GM19351 (cell line): ENCODE data around the gene GCN1.
A peak's percentile ranks its signal among the peaks of the same experiment; 100 is the strongest.

Experiments
- ATAC-seq: cut with Tn5 transposase; IDR thresholded peaks from one replicate; pipeline ENCODE4 v1.9.1; 2021; ENCODE audit warnings: mild to moderate bottlenecking, moderate library complexity; ENCODE audit not compliant: unreplicated experiment

The GCN1 gene

GRCh38 chr12:120229071-120229486 is 34.6 kb upstream of the GCN1 start:
- ATAC-seq = no peak

- peak; percentile 83 for ATAC-seq
Observed at GRCh38 chr12:120228291-120229070, 34.0 kb upstream of the GCN1 start.

- ATAC-seq = no peak
Observed at GRCh38 chr12:120228041-120228290, 33.5 kb upstream of the GCN1 start.

- no peak for ATAC-seq
Observed at GRCh38 chr12:120227233-120228040, 32.9 kb upstream of the GCN1 start.

- no peak for ATAC-seq
Observed at GRCh38 chr12:120225852-120226640, 31.5 kb upstream of the GCN1 start.

GRCh38 chr12:120225200-120225558 is 30.7 kb upstream of the GCN1 start:
- no peak for ATAC-seq

- no peak for ATAC-seq
Observed at GRCh38 chr12:120224304-120225199, 30.0 kb upstream of the GCN1 start.

GRCh38 chr12:120223458-120224303 is 29.2 kb upstream of the GCN1 start:
- ATAC-seq = no peak

GRCh38 chr12:120222288-120222832 is 27.8 kb upstream of the GCN1 start:
- ATAC-seq = no peak

- ATAC-seq = no peak
Observed at GRCh38 chr12:120221576-120221900, 27.0 kb upstream of the GCN1 start.

- no peak for ATAC-seq
Observed at GRCh38 chr12:120220838-120221575, 26.5 kb upstream of the GCN1 start.

GRCh38 chr12:120218680-120219606 is 24.4 kb upstream of the GCN1 start:
- ATAC-seq = no peak

- no peak for ATAC-seq
Observed at GRCh38 chr12:120216742-120217605, 22.5 kb upstream of the GCN1 start.

- ATAC-seq = no peak
Observed at GRCh38 chr12:120215766-120216735, 21.5 kb upstream of the GCN1 start.

- ATAC-seq = no peak
Observed at GRCh38 chr12:120215357-120215735, 20.8 kb upstream of the GCN1 start.
